ENCODE data around the gene SNRPD3. TPM values are rescaled to one million over a fixed set of nuclear protein-coding genes. Genes with fewer than 3 reads are reported as not detected.
A peak's percentile ranks its signal among the peaks of the same experiment; 100 is the strongest.

Gene SNRPD3
- total and polyA plus RNA-seq, 4 donors: 57.2 to 128 (median 85.9) TPM

DNA sequence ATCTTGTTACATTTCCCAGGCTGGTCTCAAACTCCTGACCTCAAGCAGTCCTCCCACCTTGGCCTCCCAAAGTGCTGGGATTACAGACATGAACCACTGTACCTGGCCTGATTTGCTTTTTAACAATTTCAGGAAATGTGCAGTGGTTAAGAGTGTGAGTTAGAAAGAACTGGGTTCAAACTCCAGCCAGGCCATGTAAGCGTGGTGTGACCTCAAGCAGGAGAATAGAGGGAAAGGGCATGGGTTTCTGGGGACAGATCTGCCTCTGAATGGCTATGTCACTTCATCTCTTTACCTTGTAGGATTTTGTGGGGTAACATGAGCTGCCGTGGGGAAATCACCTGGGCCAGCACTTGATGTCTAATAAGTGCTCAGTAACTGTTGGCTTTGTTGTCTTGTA lies 9.3 kb downstream of the SNRPD3 start:
- H3K9ac ChIP-seq (ENCODE audit: low read depth in 1 of 2, low read length in 2 of 2): no peak overlapping the region
- peaks cover 2 to 55% (median 33%) of the 10 kb centered on the region in 4 donors for H3K4me1 ChIP-seq (ENCODE audit: control insufficient read depth in 4 of 4, insufficient read depth in 4 of 4, low read length in 3 of 4)
- peak overlapping the region; percentile 9 to 19 for H3K27ac ChIP-seq (ENCODE audit: low read depth in 1 of 2, low read length in 2 of 2)
- no peaks in the 10 kb centered on the region for H3K9me3 ChIP-seq (ENCODE audit: control insufficient read depth in 4 of 4, low read length in 3 of 4)
- H3K36me3 ChIP-seq (ENCODE audit: control insufficient read depth in 4 of 4, insufficient read depth in 3 of 4, low read depth in 1 of 4, low read length in 3 of 4): peaks cover 10 to 24% (median 13%) of the 10 kb centered on the region in 4 donors
- no peaks in the 10 kb centered on the region for H3K27me3 ChIP-seq (ENCODE audit: control insufficient read depth in 4 of 4, insufficient read depth in 4 of 4, low read length in 3 of 4)
- TF ChIP-seq, protein P1, sequence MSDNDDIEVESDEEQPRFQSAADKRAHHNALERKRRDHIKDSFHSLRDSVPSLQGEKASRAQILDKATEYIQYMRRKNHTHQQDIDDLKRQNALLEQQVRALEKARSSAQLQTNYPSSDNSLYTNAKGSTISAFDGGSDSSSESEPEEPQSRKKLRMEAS (IDR thresholded peaks at IDR 0.05): no peak
- TF ChIP-seq, protein P2, sequence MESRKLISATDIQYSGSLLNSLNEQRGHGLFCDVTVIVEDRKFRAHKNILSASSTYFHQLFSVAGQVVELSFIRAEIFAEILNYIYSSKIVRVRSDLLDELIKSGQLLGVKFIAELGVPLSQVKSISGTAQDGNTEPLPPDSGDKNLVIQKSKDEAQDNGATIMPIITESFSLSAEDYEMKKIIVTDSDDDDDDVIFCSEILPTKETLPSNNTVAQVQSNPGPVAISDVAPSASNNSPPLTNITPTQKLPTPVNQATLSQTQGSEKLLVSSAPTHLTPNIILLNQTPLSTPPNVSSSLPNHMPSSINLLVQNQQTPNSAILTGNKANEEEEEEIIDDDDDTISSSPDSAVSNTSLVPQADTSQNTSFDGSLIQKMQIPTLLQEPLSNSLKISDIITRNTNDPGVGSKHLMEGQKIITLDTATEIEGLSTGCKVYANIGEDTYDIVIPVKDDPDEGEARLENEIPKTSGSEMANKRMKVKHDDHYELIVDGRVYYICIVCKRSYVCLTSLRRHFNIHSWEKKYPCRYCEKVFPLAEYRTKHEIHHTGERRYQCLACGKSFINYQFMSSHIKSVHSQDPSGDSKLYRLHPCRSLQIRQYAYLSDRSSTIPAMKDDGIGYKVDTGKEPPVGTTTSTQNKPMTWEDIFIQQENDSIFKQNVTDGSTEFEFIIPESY (IDR thresholded peaks at IDR 0.05): no peak
- TF ChIP-seq GABPA (IDR thresholded peaks at IDR 0.05 in 1 of 2, conservative IDR thresholded peaks at IDR 0.05 in 1 of 2) (peak in 1 of 2 donors; percentile 4), SP1 (IDR thresholded peaks at IDR 0.05) (no peak), HNF4G (IDR thresholded peaks at IDR 0.05) (no peak), EGR1 (IDR thresholded peaks at IDR 0.05; ENCODE audit: low read depth in 2 of 2) (no peak), RXRA (IDR thresholded peaks at IDR 0.05) (peak in 1 of 2 donors; percentile 35), NR2F2 (IDR thresholded peaks at IDR 0.05) (no peak), TAF1 (conservative IDR thresholded peaks at IDR 0.05) (no peak), FOXA2 (IDR thresholded peaks at IDR 0.05) (no peak), REST (IDR thresholded peaks at IDR 0.05) (no peak), HNF4A (conservative IDR thresholded peaks at IDR 0.05) (peak; percentile 4 to 57)
- DNase-seq (ENCODE audit: low spot score): no peak
- WGBS: 63% methylated on average over 2 of the region's 2 CpGs
- H3K4me3 ChIP-seq (ENCODE audit: low read depth in 1 of 3, low read length in 3 of 3): no peak overlapping the region

DNA sequence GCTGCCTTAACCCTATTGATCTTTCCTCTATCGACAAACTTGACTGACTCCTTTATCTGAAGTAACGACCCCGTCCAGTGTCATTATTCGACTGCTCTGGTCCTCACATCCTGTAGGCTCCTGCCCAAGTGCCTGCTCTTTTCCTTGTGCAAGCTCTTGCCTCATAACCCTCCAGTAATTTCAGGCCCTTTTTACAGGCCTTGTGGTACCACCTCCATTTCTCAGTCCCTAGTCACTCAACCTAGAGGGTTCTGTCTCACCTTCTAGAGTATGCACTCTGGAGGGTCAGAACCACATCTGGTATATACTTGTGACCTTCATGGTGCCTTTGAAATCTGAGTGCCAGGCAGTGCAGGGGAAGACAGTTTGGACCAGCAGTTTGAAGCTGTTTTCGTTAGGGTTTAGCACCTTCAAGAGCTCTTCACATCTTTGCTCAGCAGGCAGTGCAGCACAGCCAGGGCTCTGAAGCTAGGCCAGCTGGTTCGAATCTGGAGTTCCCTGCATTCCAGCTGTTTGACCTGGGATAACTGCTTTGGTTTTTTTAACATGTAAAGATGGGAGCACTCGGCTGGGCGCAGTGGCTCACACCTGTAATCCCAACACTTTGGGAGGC lies 11.2 kb downstream of the SNRPD3 start:
- Histone ChIP-seq H3K9ac (ENCODE audit: low read depth in 1 of 2, low read length in 2 of 2) (no peak overlapping the region), H3K4me3 (ENCODE audit: low read depth in 1 of 3, low read length in 3 of 3) (no peak overlapping the region), H3K27me3 (ENCODE audit: control insufficient read depth in 4 of 4, insufficient read depth in 4 of 4, low read length in 3 of 4) (no peaks in the 10 kb centered on the region), H3K36me3 (ENCODE audit: control insufficient read depth in 4 of 4, insufficient read depth in 3 of 4, low read depth in 1 of 4, low read length in 3 of 4) (peaks cover 10 to 19% (median 12%) of the 10 kb centered on the region in 4 donors), H3K4me1 (ENCODE audit: control insufficient read depth in 4 of 4, insufficient read depth in 4 of 4, low read length in 3 of 4) (peaks cover 5 to 67% (median 47%) of the 10 kb centered on the region in 4 donors), H3K9me3 (ENCODE audit: control insufficient read depth in 4 of 4, low read length in 3 of 4) (no peaks in the 10 kb centered on the region), H3K27ac (ENCODE audit: low read depth in 1 of 2, low read length in 2 of 2) (no peak overlapping the region)
- WGBS: 58% methylated on average over 8 of the region's 8 CpGs
- no peak for TF ChIP-seq SP1 (IDR thresholded peaks at IDR 0.05)
- no peak for TF ChIP-seq NR2F2 (IDR thresholded peaks at IDR 0.05)
- TF ChIP-seq RXRA (IDR thresholded peaks at IDR 0.05): no peak
- DNase-seq (ENCODE audit: low spot score): no peak

Measured in liver (tissue), 9 donors.